GM19025 (cell line): ENCODE measurements around the gene ZP1.

Source experiments
- ATAC-seq: cut with Tn5 transposase; IDR thresholded peaks from one replicate; pipeline ENCODE4 v1.9.1; 2021; ENCODE audit warnings: mild to moderate bottlenecking, low read depth, moderate library complexity; ENCODE audit not compliant: unreplicated experiment

The ZP1 gene

DNA sequence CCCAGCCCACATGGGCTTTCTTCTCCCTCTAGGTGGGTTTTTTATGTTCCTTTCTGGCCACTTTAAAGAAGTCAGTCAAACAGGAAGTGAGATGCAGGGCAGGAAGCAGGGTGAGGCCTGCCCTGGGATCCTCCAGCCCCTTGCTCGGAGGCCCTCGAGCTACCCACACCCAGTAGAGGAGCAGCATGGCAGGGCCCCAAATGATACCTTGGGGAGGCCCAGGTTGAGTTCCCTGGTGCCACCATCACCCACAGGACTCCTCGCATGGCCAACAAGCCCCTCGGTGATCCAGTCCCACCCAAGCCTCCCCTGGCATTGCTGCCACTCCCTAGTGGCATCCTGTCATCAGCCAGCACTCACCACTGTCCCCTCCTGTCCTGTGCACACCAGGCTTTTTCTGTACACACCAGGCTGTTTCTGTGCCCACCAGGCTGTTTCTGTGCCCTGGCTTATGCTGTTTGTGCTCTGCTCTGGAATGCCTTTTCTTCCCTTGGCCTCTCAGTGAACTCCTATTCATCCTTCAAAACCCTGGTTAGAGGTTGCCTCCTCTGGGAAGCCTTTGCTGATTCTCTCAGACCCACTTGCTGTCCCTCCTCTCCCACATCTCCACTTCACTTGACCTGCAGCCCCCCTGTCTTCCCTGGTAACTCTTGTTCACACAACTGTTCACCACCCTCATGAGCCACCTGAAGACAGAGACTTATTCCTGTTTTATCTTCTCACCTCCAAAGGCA, 8.4 kb upstream of the ZP1 start:
- no peak for ATAC-seq

DNA sequence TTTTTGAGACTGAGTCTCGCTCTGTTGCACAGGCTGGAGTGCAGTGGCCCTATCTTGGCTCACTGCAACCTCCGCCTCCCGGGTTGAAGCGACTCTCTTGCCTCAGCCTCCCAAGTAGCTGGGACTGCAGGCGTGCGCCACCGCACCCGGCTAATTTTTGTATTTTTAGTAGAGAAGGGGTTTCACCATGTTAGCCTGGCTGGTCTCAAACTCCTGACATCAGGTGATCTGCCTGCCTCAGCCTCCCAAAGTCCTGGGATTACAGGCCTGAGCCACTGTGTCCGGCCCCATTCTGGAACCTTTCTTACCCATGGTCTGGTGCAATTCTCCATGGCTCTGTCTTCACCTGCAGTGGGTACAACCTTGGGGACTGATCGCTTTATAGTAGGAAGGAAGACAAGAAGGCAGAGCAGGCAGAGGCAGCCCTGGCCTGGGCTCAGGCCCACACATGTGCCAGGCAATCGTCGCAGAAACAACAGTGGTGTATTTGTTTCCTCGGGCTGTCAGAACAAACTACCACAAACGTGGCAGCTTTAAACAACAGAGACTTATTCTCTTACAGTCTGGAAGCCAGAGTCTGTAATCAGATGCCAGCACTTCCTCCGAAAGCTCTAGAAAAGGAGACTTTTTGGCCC, 7.6 kb upstream of the ZP1 start:
- ATAC-seq: no peak

DNA sequence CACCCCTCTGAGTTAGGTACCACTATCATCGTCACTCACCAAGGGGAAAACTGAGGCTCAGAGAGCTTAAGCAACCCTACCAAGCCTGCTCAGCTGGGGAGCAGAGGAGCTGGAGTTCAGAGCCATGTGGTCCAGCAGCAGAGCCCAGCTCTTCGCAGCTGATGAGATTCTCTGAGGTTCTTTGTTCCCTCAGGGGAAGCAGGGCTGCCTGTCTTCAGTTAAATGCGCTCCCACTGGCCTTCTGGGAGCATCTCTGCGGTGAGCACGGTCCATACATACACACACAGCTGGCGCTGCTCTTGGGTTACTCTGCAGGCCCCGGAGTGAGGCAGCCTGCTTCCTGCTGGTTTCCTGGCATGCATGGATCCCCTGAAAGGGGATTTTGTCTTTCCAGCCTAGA, 6.4 kb upstream of the ZP1 start:
- ATAC-seq: no peak

DNA sequence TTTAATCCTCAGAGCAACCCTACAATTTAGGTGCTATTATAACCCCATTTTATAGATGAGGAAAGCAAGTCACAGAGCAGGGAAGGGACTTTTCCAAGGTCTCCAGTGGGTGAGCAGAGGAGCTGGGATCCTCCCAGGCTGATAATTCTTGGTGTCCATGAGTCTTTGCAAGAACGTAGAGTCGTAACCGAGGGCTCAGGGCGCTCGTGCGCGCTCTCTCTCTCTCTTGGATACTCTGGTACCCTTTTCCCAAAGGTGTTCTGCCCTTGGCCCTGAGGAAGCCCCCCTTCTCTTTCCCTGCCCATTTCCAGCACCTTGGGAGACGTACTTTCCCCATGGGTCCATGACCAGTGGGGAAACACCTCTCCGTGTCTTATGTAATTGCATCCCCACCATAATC, 5.2 kb upstream of the ZP1 start:
- ATAC-seq: no peak

DNA sequence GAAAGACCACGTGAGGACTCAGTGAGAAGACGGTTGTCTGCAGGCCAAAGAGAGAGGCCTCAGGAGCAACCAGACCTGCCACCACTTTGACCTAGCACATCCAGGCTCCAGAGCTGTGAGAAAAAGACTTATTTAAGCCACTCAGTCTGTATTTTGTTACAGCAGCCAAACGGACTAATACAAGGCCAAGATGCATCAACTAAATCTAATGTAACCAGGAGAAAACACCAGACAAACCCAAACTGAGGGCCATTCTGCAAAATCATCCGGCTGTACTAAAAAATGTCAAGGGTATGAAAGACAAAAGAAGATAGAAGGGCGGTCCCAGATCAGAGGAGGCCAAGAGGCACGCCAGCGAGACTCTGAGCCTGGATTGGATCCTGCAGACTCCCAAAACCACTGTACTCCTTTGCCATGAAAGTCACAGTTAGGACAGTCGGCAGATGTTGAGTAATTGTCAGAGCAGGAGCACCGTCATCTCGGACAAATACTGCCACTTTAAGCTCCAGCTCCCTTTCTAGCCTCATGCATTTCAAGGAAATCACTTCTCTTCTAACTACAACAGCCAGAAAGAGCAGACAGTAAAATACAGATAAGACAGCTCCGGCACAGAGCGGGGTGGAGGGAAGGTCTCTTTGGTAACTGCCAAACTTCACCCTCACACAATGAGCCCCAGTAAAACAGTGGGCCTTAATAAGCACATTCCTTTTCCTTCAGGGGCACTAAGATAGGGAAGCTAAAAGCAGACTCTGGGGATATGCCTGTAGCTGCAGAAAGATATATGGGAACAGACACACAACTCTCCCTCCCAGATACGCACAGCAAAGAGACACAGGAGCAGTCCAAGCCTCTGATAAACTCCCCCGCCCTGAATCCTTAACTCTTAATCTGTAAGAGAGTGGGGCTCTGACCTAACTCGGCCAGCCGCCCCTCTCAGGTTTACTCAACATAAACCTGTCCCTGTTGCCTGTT, 3.5 kb upstream of the ZP1 start:
- no peak for ATAC-seq

DNA sequence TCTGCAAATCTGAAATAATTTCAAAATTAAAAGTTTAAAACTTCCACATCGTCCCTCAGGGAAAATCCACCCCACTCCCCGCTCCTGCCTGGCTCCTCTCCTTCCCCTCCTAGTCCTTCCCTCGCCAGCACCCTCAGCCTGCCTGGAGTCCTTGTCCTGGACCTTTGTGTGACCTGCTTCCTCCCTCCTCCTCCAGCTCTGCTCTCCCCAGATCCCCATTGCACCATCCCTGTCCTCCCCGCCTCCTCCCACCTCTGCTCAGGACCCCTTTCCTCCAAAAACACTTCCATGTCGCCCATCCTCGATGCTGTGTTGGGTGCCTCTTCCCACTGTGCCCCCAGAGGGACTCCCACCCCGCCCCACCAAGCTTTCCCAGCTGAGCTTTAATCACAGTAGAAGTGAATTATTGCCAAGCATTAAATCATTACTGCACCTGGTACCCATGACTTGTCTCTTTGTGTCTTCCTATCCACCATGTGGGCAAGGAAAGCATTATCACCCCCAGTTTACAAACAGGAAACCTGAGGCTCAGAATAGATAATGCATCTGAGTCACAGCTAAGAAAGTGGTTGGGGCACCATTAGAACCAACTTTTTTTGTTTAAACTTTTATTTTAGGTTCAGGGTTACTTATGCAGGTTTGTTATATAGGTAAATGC, 2.4 kb upstream of the ZP1 start:
- no peak for ATAC-seq

DNA sequence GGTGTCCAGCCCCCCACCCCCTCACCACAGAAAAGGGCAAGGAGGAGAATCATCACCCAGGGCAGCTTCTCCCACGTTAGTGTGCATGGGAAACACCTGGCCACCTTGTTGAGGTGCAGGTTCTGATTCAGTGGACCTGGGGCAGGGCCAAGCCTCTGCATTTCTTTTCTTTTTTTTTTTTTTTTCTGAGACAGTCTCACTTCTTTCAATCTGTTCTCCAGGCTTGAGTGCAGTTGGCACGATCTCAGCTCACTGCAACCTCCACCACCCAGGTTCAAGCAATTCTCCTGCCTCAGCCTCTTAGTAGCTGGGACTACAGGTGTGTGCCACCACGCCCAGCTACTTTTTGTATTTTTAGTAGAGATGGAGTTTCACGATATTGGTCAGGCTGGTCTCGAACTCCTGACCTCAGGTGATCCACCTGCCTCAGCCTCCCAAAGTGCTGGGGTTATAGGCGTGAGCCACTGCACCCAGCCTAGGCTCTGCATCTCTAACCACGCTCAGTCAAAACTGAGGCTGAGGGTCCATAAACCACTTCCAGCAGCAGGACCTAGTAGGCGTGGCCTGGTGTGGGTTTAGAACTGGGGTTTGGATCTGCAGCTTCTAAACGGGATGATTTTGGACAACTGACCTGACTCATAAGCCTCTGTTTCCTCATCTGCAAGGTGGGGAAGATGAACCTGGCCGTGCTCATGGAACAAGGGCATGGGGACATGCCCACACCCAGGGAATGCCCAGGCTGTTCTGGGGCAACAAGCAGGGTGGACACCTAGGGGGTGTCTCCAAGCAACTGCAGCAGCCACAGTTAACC, 734 bp downstream of the ZP1 start:
- ATAC-seq: no peak

DNA sequence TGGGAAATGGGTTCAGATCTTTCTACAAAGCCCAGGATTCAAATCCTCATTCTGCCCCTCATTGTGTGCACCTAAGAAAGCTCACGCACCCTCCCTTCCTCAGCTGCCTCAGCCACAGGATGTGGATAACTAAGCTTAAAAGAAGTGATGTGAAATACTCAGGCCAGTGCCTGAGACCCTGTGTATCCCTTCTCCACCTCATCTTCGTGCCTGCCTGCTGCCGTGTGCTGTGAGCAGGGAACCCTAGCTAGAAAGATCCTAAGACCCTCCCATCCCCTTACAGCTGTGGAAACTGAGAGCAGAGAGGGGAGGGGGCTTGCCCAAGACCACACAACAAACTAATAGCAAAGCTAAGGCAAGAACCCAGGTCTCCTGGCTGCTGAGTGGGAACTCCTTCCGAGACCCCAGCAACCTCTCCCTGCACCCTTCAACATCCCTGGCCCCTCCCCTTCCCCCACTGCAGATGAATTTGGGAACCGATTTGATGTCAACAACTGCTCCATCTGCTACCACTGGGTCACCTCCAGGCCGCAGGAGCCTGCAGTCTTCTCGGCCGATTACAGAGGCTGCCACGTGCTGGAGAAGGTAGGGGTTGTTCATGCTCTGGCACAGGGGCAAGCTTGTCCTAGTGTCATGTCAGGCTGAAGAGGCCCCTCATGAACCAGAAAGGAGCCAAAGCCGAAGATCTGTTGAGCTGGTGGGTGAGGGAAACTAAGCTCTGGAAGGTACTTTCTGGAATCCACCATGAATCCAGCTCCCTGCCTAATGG, 1.5 kb downstream of the ZP1 start:
- ATAC-seq: no peak

DNA sequence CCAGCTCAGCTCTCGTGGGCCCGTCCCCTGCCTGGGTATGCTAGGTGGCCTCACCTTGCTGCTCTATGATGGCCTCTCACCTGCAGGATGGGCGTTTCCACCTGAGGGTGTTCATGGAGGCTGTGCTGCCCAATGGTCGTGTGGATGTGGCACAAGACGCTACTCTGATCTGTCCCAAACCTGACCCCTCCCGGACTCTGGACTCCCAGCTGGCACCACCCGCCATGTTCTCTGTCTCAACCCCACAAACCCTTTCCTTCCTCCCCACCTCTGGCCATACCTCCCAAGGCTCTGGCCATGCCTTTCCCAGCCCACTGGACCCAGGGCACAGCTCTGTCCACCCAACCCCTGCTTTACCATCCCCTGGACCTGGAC, 2.1 kb downstream of the ZP1 start:
- no peak for ATAC-seq

DNA sequence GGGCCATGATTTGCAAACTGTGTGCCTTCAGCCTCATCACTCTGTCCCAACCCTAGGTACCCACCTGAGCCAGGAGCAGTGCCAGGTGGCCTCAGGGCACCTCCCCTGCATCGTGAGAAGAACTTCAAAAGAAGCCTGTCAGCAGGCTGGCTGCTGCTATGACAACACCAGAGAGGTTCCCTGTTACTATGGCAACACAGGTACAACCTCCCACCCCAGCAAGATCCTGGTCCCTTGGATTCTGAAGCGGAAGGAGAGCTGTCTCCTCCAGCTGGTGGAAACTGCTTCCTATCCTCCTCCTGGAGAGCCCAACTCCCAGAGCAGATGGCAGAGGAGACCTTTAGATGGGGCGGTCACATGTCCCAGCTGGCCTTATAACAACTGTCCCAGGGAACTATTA, 2.9 kb downstream of the ZP1 start:
- no peak for ATAC-seq

DNA sequence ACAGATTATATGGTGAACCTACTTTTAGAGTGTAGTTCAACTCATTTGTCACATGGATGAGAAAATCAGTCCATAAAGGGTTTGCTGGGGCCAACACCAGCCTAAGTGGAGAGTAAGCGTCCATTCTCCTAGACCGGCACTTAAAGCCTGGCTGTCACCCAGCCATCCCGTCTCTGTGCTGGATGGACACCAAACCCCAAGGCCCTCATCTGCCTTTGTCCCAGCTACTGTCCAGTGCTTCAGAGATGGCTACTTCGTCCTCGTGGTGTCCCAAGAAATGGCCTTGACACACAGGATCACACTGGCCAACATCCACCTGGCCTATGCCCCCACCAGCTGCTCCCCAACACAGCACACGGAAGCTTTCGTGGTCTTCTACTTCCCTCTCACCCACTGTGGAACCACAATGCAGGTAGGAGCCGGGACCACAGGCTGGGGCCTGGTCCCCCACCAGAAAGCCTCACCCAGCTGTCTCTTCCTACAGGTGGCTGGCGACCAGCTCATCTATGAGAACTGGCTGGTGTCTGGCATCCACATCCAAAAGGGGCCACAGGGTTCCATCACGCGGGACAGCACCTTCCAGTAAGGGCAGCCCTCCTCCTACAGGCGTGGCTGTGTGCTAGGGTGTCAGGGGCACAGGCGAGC, 3.5 kb downstream of the ZP1 start:
- no peak for ATAC-seq

DNA sequence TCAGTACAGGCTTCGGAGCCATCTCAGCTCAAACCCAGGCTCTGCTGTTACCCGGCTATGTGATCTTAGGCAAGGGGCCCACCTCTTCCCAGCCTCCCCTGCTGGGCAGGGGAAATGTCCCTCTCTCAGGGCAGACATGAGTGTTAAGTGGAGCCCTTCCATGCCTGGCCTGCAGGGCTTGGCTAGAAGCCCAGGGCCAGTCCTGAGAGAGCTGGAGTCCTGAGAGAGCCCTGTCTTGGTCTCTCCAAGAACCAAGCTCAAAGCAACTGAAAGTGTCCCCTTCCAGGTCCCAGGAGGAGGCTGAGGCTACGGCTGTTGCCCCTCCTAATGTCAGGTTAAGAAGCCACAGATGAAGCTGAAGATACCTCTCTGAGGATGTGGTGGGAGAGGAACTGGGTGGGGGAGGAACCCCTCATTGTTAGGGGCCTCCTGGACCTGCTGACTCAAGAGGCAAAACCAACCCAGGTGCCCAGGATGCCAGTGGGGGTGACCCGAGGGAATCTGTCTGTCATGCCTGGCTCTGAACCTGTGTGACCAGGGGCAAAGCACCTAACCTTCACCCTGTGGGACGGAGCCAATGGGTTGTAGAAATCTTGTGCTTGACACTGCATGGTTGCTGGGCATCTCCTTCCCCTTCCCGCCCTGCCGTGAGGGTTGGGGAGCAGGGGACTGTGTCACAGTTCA, 4.2 kb downstream of the ZP1 start:
- no peak for ATAC-seq

DNA sequence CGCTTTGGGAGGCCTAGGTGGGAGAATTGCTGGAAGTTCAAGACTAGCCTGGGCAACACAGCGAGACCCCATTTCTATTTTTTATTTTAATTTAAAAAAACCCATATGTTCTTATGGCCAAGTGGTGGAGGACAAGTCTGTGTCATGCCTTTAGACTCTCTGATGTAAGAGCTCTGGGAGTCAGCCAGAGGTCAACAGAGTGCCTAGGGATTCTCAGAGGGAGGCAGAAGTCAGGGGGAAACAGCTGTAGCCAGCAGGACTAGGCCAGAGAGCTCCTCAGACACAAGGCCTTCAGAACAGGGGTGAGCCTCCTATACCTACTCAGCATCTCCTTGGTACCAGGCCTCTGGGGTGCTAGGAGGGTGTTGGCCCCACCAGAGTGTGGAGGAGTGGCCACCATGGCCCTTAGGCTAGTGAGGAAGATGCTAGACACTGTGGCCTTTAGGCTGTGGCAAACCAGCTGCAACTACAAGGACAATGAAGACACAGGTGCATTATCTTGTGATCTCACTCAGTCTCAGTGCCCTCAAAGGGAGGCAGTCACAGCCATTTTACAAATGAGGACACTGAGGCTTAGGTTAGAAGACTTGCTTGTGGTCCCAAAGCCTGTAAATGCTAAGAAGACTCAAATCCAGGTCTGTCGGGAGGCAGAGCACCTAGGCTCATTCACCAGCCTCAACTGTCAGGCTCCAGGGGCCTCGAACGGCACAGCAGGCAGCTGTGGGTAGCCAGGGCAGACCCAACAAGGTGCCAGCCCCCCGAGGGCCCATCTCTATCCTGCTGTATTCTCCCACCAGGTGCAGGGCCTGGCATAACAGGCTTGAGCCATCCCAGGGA, 5.0 kb downstream of the ZP1 start:
- no peak for ATAC-seq

DNA sequence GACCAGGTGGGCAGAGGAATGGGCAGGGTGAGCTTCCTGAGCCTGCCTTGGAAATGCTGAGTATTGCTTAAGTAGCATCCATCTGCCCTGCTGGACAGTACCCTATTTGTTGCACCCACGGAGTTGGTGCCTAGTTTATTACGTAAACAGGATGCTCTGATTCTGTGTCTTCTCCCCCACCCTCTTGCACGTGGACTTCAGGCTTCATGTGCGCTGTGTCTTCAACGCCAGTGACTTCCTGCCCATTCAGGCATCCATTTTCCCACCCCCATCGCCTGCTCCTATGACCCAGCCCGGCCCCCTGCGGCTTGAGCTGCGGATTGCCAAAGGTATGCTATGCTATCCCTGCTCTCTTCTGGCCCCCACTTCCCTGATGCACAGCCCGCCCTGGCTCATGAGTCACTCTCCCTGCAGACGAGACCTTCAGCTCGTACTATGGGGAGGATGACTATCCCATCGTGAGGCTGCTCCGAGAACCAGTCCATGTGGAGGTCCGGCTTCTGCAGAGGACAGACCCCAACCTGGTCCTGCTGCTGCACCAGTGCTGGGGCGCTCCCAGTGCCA, 5.7 kb downstream of the ZP1 start:
- no peak for ATAC-seq

DNA sequence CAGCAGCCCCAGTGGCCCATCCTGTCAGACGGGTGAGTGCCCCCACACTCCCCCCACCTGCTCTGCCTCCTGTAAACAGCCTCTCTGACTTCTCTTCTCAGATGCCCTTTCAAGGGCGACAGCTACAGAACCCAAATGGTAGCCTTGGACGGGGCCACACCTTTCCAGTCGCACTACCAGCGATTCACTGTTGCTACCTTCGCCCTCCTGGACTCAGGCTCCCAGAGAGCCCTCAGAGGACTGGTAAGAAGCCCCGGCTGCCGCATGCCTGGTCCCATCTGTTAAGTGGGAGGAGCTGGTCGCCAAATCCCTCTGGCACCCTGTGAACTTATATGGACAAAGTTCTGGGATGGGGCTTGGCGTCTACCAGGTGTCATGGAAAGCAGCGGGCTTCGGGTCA, 6.2 kb downstream of the ZP1 start:
- ATAC-seq: no peak

DNA sequence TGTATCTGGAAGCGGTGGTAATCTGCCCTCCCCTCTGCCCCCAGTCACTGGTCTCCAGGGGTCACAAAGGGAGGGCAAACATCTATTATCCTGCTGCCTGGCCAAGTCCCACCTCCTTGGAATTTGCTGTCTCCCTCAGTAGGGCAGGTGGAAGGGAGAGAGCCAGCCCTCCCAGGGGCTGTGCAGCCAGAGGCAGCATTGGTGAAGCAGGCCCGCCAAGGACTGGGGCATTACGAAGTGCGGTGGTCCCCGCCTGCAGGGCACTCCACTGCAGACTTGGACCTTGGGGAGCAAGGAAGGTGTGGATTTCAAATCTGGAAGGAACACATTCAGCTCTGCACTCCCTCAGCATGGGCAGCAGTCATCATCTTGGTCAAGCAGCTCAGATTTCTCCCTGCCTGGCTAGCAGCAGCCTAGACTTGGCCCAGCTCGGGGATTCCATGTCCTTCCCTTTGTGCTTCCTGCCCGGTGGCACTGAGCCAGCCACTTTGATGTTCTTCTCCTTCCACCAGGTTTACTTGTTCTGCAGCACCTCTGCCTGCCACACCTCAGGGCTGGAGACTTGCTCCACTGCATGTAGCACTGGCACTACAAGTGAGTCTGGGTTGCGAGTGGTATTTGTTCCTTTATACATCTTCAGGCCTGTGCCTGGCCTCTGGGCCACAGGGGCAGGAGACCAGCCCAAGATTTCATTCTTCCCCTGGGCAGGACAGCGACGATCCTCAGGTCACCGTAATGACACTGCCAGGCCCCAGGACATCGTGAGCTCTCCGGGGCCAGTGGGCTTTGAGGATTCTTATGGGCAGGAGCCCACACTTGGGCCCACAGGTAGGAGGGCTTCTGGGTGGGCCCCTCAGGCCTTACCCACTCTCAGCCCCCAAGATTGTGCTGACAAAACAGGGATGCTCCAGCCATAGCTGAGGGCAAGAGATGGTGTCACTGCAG, 7.4 kb downstream of the ZP1 start:
- ATAC-seq: no peak
